ENCODE data around the gene NUDT19.

DNA sequence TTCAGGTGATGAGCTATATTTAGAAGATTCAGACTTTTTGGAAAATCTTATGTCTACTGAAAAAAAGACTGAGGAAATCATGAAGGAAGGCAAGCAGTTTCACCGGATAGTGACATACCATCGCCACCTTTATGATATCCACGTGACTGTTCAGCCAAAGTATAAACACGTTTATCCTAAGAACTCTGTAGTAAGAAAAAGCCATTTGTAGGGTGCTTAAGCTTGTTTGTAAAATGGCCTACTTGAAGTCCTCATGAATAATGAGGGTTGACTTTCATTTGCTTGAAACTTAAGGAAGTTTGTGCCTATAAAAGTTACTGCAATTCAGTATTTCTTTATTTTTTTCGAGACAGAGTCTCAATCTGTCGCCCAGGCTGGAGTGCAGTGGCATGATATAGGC lies 20.1 kb downstream of the NUDT19 start:
- TF ChIP-seq CTCF (IDR thresholded peaks at IDR 0.05) (no peak), POLR2A (IDR thresholded peaks at IDR 0.05) (no peak)

Measured in thyroid gland (tissue), 4 donors.